Measurements from ENCODE around the gene BLOC1S1. TPM values are rescaled to one million over a fixed set of nuclear protein-coding genes. Genes with fewer than 3 reads are reported as not detected.

The BLOC1S1 gene
- total RNA-seq, 2 donors from 2014 or later = 54.8 to 85.8 TPM

GRCh38 chr12:55721601-55722213 lies 5.9 kb downstream of the BLOC1S1 start:
- Mint-ChIP-seq H3K36me3 (no peaks in the 10 kb centered on the region), H3K27ac (no peak overlapping the region), H3K27me3 (no peaks in the 10 kb centered on the region), H3K4me1 (ENCODE audit: low read depth in 2 of 2) (peaks cover 22 to 52% of the 10 kb centered on the region in 2 donors), H3K4me3 (no peak overlapping the region), H3K9me3 (no peaks in the 10 kb centered on the region)
- DNase-seq (ENCODE audit: low spot score) (no peak), ATAC-seq (no peak)

DNA sequence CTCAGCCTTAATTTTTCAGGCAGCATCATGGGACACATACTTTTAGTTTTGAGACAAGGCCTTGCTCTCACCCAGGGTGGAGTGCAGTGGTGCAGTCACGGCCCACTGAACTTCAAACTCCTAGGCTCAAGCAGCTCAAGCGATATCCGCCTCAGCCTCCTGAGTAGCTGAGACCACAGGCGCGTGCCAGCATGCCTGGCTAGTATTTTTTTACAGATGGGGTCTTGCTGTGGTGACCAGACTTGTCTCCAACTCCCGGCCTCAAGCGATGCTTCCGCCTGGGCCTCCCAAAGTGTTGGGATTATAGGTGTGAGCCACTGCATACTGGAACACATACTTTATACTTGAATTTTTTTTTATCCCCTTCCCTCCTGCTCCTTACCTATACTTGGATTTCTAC lies 7.1 kb downstream of the BLOC1S1 start:
- Mint-ChIP-seq H3K36me3 (no peaks in the 10 kb centered on the region), H3K27me3 (no peaks in the 10 kb centered on the region), H3K4me3 (no peak overlapping the region), H3K9me3 (no peaks in the 10 kb centered on the region), H3K4me1 (ENCODE audit: low read depth in 2 of 2) (peaks cover 33 to 54% of the 10 kb centered on the region in 2 donors), H3K27ac (no peak overlapping the region)
- ATAC-seq = no peak
- no peak for DNase-seq (ENCODE audit: low spot score)

GRCh38 chr12:55723516-55724225 lies 7.8 kb downstream of the BLOC1S1 start:
- H3K27ac Mint-ChIP-seq = peak overlapping the region in 1 of 2 donors; percentile 31
- no peaks in the 10 kb centered on the region for H3K36me3 Mint-ChIP-seq
- peaks cover 29 to 47% of the 10 kb centered on the region in 2 donors for H3K4me1 Mint-ChIP-seq (ENCODE audit: low read depth in 2 of 2)
- H3K9me3 Mint-ChIP-seq = no peaks in the 10 kb centered on the region
- DNase-seq (ENCODE audit: low spot score) (no peak), ATAC-seq (no peak)
- H3K4me3 Mint-ChIP-seq = no peak overlapping the region
- H3K27me3 Mint-ChIP-seq = no peaks in the 10 kb centered on the region

DNA sequence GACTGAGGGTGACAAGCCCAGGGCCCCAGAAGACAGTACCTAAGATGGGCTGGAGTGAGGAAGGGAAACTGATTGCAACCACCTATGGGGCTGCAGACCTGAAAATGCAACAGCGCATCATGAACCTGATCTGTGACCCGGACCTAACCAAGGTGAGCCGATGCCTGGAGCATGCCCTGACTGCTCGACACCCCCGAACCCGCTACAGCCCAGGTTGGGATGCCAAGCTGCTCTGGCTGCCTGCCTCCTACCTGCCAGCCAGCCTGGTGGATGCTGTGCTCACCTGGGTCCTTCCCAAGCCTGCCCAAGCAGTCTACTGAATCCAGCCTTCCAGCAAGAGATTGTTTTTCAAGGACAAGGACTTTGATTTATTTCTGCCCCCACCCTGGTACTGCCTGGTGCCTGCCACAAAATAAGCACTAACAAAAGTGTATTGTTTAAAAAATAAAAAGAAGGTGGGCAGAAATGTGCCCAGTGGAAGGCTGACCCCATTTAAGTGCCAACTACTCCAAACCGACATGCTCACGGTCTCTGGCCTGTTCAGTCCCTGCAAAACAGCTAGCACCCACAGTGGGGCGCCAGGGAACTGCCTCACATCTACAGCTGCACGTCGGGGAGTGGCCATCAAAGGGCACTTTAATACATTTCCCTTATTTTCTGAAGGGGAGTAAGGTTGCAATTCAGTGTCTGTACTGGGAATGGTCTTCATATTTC lies 8.5 kb downstream of the BLOC1S1 start:
- no peak for ATAC-seq
- Mint-ChIP-seq H3K27ac (peak overlapping the region in 1 of 2 donors; percentile 7), H3K4me3 (no peak overlapping the region), H3K9me3 (no peaks in the 10 kb centered on the region), H3K27me3 (no peaks in the 10 kb centered on the region), H3K4me1 (ENCODE audit: low read depth in 2 of 2) (peaks cover 30 to 50% of the 10 kb centered on the region in 2 donors), H3K36me3 (no peaks in the 10 kb centered on the region)
- DNase-seq (ENCODE audit: low spot score) = peak; percentile 72

DNA sequence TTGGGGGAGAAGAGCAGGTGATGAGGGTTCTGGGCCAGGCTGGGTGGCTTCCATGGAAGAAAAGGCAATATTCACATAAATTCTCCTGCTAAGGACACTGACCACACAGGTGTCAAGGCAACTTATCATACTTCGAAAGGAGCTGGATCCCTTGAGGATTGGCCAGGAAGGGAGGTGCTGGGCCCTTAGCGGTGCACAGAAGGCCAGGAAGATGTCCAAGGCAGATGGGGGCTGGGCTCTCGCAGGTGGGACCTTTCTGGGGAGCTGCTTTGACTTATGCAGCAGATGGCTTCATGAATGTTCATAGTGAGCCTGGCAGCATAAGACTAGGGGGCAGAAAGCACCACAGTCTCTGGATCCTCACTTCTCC lies 9.1 kb downstream of the BLOC1S1 start:
- Mint-ChIP-seq H3K27me3 (no peaks in the 10 kb centered on the region), H3K27ac (peak overlapping the region; percentile 7 to 70), H3K4me3 (no peak overlapping the region), H3K4me1 (ENCODE audit: low read depth in 2 of 2) (peaks cover 35 to 51% of the 10 kb centered on the region in 2 donors), H3K36me3 (no peaks in the 10 kb centered on the region), H3K9me3 (no peaks in the 10 kb centered on the region)
- ATAC-seq = no peak
- DNase-seq (ENCODE audit: low spot score) = no peak

- H3K36me3 Mint-ChIP-seq = no peaks in the 10 kb centered on the region
- ATAC-seq = no peak
- H3K27ac Mint-ChIP-seq = peak overlapping the region; percentile 7 to 70
- peaks cover 42 to 57% of the 10 kb centered on the region in 2 donors for H3K4me1 Mint-ChIP-seq (ENCODE audit: low read depth in 2 of 2)
- H3K4me3 Mint-ChIP-seq = peak overlapping the region; percentile 10
- H3K27me3 Mint-ChIP-seq = no peaks in the 10 kb centered on the region
- DNase-seq (ENCODE audit: low spot score) = no peak
- H3K9me3 Mint-ChIP-seq = no peaks in the 10 kb centered on the region
Measured at GRCh38 chr12:55725556-55725955, 9.7 kb downstream of the BLOC1S1 start.

- H3K27me3 Mint-ChIP-seq = no peaks in the 10 kb centered on the region
- no peaks in the 10 kb centered on the region for H3K36me3 Mint-ChIP-seq
- no peaks in the 10 kb centered on the region for H3K9me3 Mint-ChIP-seq
- peak overlapping the region; percentile 79 to 88 for H3K27ac Mint-ChIP-seq
- peaks cover 46 to 49% of the 10 kb centered on the region in 2 donors for H3K4me1 Mint-ChIP-seq (ENCODE audit: low read depth in 2 of 2)
- DNase-seq (ENCODE audit: low spot score) (no peak), ATAC-seq (no peak)
- peak overlapping the region; percentile 86 for H3K4me3 Mint-ChIP-seq
Measured at GRCh38 chr12:55726971-55727370, 11.1 kb downstream of the BLOC1S1 start.

DNA sequence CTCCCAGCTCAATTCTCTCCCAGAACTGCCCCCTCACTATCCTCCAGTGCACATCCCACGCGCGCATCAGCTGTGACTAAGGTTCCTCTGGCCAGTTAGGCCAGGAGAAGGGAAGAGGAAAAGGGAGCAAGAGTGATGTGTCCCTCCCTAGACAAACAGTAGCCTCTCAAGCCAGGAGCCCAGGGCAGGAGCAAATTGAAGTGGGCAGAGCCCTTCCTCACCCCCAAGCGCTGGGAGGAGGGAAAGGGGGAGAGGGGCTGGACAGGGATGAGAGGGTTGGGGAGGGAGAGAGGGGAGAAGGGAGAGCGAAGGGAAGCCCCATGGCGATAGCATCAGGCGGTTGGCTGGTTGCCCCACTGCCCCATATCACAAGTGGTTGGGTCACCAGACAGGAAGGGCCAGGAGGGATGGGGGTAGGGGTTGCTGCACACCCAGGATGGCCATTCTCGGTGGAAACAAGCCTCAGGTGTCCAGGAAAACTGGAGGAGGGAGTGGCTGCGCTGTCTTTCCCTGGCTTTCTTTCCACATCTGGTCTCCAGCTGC lies 11.9 kb downstream of the BLOC1S1 start:
- peaks cover 46 to 49% of the 10 kb centered on the region in 2 donors for H3K4me1 Mint-ChIP-seq (ENCODE audit: low read depth in 2 of 2)
- peak overlapping the region; percentile 86 for H3K4me3 Mint-ChIP-seq
- H3K27ac Mint-ChIP-seq = peak overlapping the region; percentile 79 to 88
- DNase-seq (ENCODE audit: low spot score) (no peak), ATAC-seq (no peak)
- H3K36me3 Mint-ChIP-seq = no peaks in the 10 kb centered on the region
- no peaks in the 10 kb centered on the region for H3K9me3 Mint-ChIP-seq
- H3K27me3 Mint-ChIP-seq = no peaks in the 10 kb centered on the region

DNA sequence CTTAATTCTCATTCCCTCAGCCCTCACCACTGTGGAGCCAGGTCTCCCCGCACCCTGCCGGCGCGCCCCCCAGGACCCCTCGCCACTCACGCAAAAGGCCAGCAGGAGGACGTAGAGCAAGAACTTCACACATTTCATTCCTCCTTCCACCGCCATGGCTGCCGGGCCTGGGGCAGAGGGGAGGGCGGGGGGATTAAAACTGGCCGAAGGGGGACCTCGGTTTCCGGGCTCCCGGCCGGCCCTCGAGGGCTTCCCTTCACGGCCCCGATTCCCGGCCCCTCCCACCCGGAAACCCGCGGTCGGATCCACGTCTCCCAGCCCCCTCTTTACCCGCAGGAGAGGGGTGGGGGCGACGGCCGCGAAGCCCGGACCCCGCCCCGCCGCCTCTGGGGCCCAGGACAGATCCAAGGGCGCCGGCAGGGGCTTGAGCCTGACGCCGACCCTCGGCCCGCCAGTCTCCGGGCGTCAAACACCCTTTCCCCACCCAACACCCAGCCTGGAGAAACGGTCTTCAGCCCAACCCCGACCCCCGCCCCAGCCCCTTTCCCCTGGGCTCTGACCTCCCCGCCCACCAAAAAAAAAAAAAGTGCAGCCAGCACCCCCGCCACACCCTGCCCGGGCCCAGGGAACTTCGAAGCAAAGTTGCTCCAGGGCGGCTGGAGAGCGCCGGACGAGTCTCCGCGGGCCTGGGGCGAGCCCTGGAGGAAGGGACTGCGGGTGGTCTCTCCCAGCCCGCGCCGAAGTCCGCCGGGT lies 12.5 kb downstream of the BLOC1S1 start:
- Mint-ChIP-seq H3K9me3 (no peaks in the 10 kb centered on the region), H3K27ac (peak overlapping the region; percentile 88 to 96), H3K4me1 (ENCODE audit: low read depth in 2 of 2) (peaks cover 46 to 49% of the 10 kb centered on the region in 2 donors), H3K27me3 (no peaks in the 10 kb centered on the region), H3K4me3 (peak overlapping the region; percentile 86), H3K36me3 (no peaks in the 10 kb centered on the region)
- ATAC-seq (peak in 1 of 2 donors; percentile 5), DNase-seq (ENCODE audit: low spot score) (peak; percentile 66)

- Mint-ChIP-seq H3K4me3 (peak within 1 kb of the TSS; percentile 92), H3K9me3 (no peaks in the 10 kb centered on the region), H3K4me1 (ENCODE audit: low read depth in 2 of 2) (peaks cover 46 to 49% of the 10 kb centered on the region in 2 donors), H3K36me3 (no peaks in the 10 kb centered on the region), H3K27ac (peak within 1 kb of the TSS; percentile 96 to 99), H3K27me3 (no peaks in the 10 kb centered on the region)
- peak; percentile 81 to 89 for ATAC-seq
- peak; percentile 90 for DNase-seq (ENCODE audit: low spot score)
Measured at GRCh38 chr12:55728939-55729818, 13.3 kb downstream of the BLOC1S1 start, which contains the start of gene CD63. TSS of gene CD63 (minus strand) at chr12:55729009. CDS start at chr12:55728341, 668 bp downstream.

GRCh38 chr12:55729819-55730818 lies 14.3 kb downstream of the BLOC1S1 start:
- H3K4me3 Mint-ChIP-seq = peak overlapping the region; percentile 92
- H3K9me3 Mint-ChIP-seq = no peaks in the 10 kb centered on the region
- H3K27me3 Mint-ChIP-seq = no peaks in the 10 kb centered on the region
- DNase-seq (ENCODE audit: low spot score) (peak; percentile 81), ATAC-seq (peak; percentile 74 to 77)
- H3K4me1 Mint-ChIP-seq (ENCODE audit: low read depth in 2 of 2) = peaks cover 40 to 43% of the 10 kb centered on the region in 2 donors
- no peaks in the 10 kb centered on the region for H3K36me3 Mint-ChIP-seq
- peak overlapping the region; percentile 96 to 99 for H3K27ac Mint-ChIP-seq
